Adrenal gland (tissue), 5 donors: ENCODE data around the gene CSNK1A1.

Source experiments
- POLR2A ChIP-seq, 2 donors: fragments of 450-650 bp; IDR thresholded peaks; one replicate each; pipeline ENCODE4 v1.6.1; 2017; ENCODE audit warnings: antibody characterized with exemption in 2 of 2, mild to moderate bottlenecking in 2 of 2, moderate library complexity in 1 of 2
- TF ChIP-seq, protein P1 (sequence below), 6 experiments: fragments of 450-650 bp in 4 of 6; fragments of 200-600 bp in 2 of 6; sonication (generic) in 1 of 6; IDR thresholded peaks; 1 replicate in 5 of 6; 2 replicates in 1 of 6; pipeline versions ENCODE4 v1.5.1 to v1.8.0; 2016 to 2021; ENCODE audit warnings: antibody characterized with exemption in 6 of 6, mild to moderate bottlenecking in 2 of 6, moderate library complexity in 1 of 6
- donor health status: DM: no; HTN: no; CAD: no.

DNA sequence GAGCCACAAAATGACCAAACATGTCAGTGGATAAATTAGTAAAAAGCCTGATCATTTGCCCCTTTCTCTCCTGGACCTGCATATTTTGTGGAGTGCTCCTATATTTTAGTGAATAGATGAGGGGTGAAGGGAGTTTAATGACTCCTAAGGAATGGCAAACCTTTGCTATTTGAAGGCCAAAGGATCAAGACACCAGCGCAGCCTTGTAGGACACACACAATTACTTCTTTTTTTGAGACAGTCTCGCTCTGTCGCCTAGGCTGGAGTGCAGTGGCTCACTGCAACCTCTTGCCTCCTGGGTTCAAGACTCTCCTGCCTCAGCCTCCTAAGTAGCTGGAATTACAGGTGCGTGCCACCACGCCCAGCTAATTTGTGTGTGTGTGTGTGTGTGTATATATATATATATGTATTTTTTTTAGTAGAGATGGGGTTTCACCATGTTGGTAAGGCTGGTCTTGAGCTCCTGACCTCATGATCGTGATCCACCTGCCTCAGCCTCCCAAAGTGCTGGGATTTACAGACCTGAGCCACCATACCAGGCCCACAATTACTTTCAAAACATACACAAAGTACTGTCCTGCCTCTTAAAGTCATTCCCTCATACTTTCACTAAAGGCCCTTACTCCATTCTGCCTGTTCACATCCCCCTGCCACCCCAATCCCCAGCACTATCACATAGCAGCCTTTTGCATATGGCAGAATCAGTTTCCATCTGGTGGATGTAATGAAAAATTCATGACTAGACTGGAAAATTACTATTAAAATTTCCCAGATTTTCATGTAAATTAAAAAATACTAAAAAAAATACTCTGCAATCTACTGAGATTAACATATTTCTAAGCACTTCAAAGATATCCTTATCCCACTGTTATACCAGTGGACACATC lies 60.4 kb downstream of the CSNK1A1 start:
- TF ChIP-seq, protein P1, sequence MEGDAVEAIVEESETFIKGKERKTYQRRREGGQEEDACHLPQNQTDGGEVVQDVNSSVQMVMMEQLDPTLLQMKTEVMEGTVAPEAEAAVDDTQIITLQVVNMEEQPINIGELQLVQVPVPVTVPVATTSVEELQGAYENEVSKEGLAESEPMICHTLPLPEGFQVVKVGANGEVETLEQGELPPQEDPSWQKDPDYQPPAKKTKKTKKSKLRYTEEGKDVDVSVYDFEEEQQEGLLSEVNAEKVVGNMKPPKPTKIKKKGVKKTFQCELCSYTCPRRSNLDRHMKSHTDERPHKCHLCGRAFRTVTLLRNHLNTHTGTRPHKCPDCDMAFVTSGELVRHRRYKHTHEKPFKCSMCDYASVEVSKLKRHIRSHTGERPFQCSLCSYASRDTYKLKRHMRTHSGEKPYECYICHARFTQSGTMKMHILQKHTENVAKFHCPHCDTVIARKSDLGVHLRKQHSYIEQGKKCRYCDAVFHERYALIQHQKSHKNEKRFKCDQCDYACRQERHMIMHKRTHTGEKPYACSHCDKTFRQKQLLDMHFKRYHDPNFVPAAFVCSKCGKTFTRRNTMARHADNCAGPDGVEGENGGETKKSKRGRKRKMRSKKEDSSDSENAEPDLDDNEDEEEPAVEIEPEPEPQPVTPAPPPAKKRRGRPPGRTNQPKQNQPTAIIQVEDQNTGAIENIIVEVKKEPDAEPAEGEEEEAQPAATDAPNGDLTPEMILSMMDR (IDR thresholded peaks at IDR 0.05): peak in 1 of 6 experiments; percentile 13
- no peak for TF ChIP-seq POLR2A (IDR thresholded peaks at IDR 0.05)
